Fibroblast of skin of left quadriceps (primary cell): Measurements from ENCODE around the gene RELA.
A peak's percentile ranks its signal among the peaks of the same experiment; 100 is the strongest.
"Not testable (repeated sequence)": the region's sequence is repeated elsewhere in the genome, so short reads cannot be mapped to it uniquely, and the experiment has no call there.

Experiments used
- DNase-seq, 2 experiments: peaks; one replicate each; pipeline ENCODE4 v3.0.0-alpha.2; 2013; ENCODE audit warnings: low read depth in 2 of 2

The RELA gene

GRCh38 chr11:65648997-65649493 lies 13.7 kb downstream of the RELA start:
- no peak for DNase-seq

- DNase-seq: no peak
These were observed 15.6 kb downstream of the RELA start for GRCh38 chr11:65646958-65647701.

GRCh38 chr11:65646288-65646957 lies 16.3 kb downstream of the RELA start:
- no peak for DNase-seq

DNA sequence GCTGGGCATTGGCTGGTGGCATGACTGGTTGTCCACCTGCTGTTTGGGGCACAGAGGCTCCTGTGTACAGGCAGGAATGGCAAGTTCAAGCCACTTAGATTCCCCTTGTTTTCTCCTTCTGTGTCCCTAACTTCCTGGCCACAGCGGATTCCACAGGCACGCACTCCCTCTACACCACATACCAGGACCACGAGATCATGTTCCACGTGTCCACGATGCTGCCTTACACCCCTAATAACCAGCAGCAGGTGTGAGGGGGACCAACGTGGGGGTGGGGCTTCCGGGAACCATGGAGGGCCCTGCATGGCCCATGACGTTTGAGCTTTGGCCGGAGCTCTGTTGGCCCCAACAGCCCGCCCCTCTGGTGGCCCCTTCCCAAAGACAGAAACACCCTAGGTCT lies 17.0 kb downstream of the RELA start:
- DNase-seq: no peak

DNA sequence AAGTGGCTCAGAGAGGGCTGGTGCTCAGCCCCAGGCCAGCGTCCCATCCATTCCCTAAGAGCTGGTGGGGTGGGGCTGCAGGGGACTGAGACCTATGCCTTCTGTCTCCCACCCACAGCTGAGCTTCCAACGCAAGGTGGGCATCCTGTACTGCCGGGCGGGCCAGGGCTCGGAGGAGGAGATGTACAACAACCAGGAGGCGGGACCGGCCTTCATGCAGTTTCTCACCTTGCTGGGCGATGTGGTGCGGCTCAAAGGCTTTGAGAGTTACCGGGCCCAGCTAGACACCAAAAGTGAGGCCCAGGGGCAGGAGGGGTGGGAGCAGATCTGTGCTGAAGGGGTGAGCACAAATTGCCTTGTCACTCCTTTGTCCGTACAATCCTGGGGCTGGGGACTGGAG lies 17.9 kb downstream of the RELA start:
- DNase-seq: no peak

- no peak for DNase-seq
These were observed 18.7 kb downstream of the RELA start for GRCh38 chr11:65643971-65644370.

- DNase-seq: no peak
These were observed 20.6 kb downstream of the RELA start for GRCh38 chr11:65642014-65642671.

GRCh38 chr11:65641297-65642013 lies 21.3 kb downstream of the RELA start:
- DNase-seq: no peak

GRCh38 chr11:65640483-65641296 lies 22.0 kb downstream of the RELA start:
- DNase-seq: no peak

GRCh38 chr11:65639623-65640482 lies 22.9 kb downstream of the RELA start:
- DNase-seq: no peak

DNA sequence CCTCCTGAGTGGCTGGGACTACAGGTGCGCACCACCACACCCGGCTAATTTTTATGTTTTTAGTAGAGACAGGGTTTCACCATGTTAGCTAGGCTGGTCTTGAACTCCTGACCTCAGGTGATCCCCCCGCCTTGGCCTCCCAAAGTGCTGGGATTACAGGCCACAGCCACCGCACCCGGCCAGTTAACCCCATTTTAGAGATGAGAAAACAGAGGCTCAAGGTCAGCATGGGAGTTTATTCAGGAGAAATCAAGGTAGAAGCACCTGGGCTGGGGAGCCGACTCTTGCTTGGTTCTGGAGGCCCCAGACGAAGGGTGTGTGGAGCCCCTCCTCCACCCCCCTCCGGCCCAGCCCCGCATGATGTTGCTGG lies 23.5 kb downstream of the RELA start:
- not testable (repeated sequence) for DNase-seq

DNA sequence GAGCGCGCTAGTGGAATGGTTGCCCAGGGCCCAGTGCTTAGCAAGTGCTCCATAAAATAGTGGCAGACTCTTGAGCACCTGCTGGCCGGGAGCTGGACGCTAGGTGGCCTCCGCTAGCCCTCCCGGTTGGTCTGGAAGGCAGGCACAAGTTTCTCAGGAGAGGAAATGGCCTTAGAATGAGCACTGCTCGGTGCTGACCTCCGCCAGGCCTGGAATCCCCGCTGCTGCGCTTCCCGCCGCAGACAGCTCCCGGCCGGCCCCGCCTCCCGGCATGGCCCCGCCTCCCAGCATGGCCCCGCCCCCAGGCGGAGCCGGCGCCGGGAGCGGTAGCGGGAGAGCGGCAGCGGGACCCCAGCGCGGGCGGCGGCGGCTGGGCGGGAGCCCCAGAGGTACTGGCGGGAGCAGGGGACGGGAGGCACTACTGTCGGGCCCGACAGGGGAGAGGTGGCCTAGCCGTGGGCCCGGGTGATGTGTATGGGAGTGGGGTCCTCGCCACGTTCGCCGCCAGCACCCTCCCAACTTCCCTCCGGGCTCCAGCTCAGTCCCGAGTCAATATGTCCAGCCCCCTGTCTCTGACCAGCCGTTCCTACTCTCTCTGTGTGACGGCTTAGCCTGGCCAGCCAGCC lies 24.8 kb downstream of the RELA start, which contains the start of gene SIPA1:
TSS of gene SIPA1 (plus strand) at position 308 of the 626 bp plus-strand sequence. CDS start 2,821 bp downstream, outside the sequence.
- peak in 1 of 2 experiments; percentile 26 for DNase-seq

GRCh38 chr11:65637032-65637557 lies 25.6 kb downstream of the RELA start:
- no peak for DNase-seq

- DNase-seq: no peak
These were observed 26.3 kb downstream of the RELA start for GRCh38 chr11:65636108-65637031.

GRCh38 chr11:65634905-65635731 lies 27.6 kb downstream of the RELA start:
- DNase-seq: no peak

GRCh38 chr11:65634440-65634839 lies 28.3 kb downstream of the RELA start:
- no peak for DNase-seq

DNA sequence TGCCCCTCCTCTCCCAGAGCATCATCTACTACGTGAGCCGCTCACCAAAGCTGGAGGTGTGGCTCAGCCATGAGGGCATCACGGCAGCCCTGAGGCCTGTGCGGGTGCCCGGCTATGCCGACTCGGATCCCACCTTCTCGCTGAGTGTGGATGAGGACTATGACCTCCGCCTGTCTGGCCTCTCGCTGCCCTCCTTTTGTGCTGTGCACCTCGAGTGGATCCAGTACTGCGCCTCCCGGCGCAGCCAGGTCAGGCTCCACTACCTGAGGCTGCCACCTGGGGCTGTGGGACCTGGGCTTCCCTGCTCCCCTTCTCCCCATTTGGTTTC lies 28.6 kb downstream of the RELA start:
- no peak for DNase-seq
